Measurements from ENCODE around the gene PTGES. TPM values are rescaled to one million over a fixed set of nuclear protein-coding genes. Genes with fewer than 3 reads are reported as not detected.
"Not testable (repeated sequence)": the region's sequence is repeated elsewhere in the genome, so short reads cannot be mapped to it uniquely, and the experiment has no call there.

PTGES gene
- total RNA-seq, 1 donor from 2014 or later = 1.9 TPM

DNA sequence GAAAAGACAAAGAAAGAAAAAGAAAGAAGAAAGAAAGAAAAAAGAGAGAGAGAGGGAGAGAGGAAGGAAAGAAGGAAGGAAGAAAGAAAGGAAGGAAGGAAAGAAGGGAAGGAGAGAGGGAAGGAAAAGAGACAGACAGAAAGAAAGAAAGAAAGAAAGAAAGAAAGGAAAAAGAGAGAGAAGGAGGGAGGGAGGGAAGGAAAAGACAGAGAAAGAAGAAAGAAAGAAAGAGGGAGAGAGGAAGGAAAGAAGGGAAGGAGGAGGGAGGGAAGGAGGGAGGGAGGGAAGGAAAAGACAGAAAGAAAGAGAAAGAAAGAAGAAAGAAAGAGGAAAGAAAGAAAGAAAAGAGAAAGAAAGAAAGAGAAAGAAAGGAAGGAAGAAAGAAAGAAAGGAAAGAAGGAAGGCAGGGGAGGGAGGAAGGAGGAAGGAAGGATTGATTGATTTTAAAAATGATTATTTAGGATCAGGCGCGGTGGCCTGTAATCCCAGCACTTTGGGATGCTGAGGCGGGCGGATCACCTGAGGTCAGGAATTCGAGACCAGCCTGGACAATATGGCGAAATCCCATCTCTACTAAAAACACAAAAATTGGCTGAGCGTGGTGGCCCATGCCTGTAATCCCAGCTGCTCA is 26.8 kb upstream of the PTGES start:
- Histone ChIP-seq H3K4me1 (peaks cover 16% of the 10 kb centered on the region), H3K27me3 (ENCODE audit: low read depth) (peaks cover 3% of the 10 kb centered on the region), H3K36me3 (no peaks in the 10 kb centered on the region), H3K27ac (replicated peaks) (no peak overlapping the region), H3K4me3 (no peak overlapping the region), H3K9me3 (replicated peaks) (no peaks in the 10 kb centered on the region)
- DNase-seq = no peak
- TF ChIP-seq, protein P1, sequence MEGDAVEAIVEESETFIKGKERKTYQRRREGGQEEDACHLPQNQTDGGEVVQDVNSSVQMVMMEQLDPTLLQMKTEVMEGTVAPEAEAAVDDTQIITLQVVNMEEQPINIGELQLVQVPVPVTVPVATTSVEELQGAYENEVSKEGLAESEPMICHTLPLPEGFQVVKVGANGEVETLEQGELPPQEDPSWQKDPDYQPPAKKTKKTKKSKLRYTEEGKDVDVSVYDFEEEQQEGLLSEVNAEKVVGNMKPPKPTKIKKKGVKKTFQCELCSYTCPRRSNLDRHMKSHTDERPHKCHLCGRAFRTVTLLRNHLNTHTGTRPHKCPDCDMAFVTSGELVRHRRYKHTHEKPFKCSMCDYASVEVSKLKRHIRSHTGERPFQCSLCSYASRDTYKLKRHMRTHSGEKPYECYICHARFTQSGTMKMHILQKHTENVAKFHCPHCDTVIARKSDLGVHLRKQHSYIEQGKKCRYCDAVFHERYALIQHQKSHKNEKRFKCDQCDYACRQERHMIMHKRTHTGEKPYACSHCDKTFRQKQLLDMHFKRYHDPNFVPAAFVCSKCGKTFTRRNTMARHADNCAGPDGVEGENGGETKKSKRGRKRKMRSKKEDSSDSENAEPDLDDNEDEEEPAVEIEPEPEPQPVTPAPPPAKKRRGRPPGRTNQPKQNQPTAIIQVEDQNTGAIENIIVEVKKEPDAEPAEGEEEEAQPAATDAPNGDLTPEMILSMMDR (IDR thresholded peaks at IDR 0.05; ENCODE audit: borderline replicate concordance) = no peak
- intact Hi-C loops (cut with micrococcal nuclease) = loop anchor here (5.0 to 10.0 kb wide), 3 partner anchors 42 to 645 kb away; partner anchors contain the start of gene ASB6

DNA sequence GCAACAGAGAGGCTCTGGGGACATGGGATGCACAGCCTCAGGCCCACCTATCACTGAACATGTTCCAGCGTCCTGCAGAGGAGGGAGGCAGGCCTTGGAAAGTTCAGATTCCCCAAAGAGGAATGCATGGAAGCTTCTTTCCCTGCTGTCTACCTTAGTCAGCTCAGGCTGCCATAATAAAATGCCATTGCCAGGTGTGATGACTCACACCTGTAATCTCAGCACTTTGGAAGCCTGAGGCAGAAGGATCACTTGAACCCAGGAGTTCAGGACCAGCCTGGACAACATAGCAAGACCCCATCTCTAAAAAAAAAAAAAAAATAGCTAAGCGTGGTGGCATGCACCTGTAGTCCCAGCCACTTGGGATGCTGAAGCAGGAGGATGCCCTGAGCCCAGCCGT is 25.6 kb upstream of the PTGES start:
- TF ChIP-seq, protein P1 (IDR thresholded peaks at IDR 0.05; ENCODE audit: borderline replicate concordance) = no peak
- Histone ChIP-seq H3K27ac (replicated peaks) (no peak overlapping the region), H3K9me3 (replicated peaks) (no peaks in the 10 kb centered on the region), H3K27me3 (ENCODE audit: low read depth) (peaks cover 5% of the 10 kb centered on the region), H3K4me3 (no peak overlapping the region), H3K36me3 (no peaks in the 10 kb centered on the region), H3K4me1 (peaks cover 16% of the 10 kb centered on the region)
- intact Hi-C loops (cut with micrococcal nuclease) = no loop called here
- DNase-seq = no peak

DNA sequence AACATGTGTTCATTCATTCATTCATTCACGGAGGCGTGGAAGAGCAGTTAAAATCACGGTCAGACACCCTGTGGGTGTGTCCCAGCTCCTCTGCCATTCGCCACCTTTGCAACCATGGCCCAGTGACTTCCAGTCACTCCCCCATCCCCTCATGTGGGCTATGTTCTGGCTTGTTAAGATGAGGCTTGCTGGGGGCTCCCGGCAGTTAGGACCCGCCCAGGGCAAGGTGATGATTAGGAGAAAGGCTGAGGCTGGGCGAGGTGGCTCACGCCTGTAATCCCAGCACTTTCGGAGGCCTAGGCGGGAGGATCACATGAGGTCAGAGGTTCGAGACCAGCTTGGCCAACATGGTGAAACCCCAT is 24.9 kb upstream of the PTGES start:
- intact Hi-C loops (cut with micrococcal nuclease) = no loop called here
- peak overlapping the region; percentile 28 for H3K4me3 ChIP-seq

DNA sequence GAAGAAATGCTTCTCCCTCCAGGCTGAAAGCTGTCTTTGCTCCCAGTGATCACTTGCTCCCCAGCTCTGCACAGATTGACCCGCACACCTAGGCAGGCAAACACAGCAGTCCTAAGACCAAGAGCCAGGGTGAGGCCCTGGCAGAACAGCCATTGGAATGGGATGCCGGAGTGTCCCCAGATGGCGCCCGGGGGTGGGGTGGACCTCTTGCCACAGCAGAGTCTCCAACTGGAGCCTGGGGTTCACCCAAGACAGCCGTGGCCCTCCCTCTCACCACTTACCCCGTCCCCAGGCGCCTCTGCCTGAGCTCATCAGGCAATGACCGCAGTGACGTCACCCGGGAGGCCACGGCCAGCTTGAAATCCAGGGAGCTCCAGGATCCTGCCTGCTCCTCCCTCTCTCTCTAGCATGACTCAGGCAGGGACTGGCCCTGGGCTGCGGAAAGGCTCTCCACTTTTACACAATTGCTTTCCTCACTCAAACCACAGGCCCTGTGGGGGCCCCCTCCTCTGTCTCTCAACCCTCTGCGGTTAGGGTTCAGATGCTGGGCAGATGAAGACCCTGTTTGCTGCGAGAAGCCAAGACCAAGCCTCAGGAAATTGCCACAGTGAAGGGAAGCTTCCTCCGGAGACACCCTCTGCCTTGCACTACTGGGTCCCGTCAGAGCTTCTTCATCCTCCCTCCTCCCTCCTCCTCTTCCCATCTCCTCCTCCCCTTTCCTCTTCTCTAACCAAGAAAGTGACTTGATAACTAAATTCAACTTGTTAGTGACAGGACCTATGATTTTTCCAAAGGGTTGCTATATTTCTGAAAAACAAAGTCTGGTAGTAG is 24.3 kb upstream of the PTGES start:
- TF ChIP-seq, protein P1 (IDR thresholded peaks at IDR 0.05; ENCODE audit: borderline replicate concordance) = no peak
- H3K27ac ChIP-seq (replicated peaks) = peak overlapping the region; percentile 77
- no peaks in the 10 kb centered on the region for H3K36me3 ChIP-seq
- H3K9me3 ChIP-seq (replicated peaks) = no peaks in the 10 kb centered on the region
- H3K4me3 ChIP-seq = peak overlapping the region; percentile 28
- H3K4me1 ChIP-seq = peaks cover 16% of the 10 kb centered on the region
- H3K27me3 ChIP-seq (ENCODE audit: low read depth) = peaks cover 5% of the 10 kb centered on the region
- peak; percentile 94 for DNase-seq
- intact Hi-C loops (cut with micrococcal nuclease) = no loop called here

More for the DNA sequence above, 24.9 kb upstream of the PTGES start:
- DNase-seq = no peak
- no peaks in the 10 kb centered on the region for H3K36me3 ChIP-seq
- peaks cover 5% of the 10 kb centered on the region for H3K27me3 ChIP-seq (ENCODE audit: low read depth)
- peak overlapping the region; percentile 77 for H3K27ac ChIP-seq (replicated peaks)
- H3K4me1 ChIP-seq = peaks cover 16% of the 10 kb centered on the region
- no peaks in the 10 kb centered on the region for H3K9me3 ChIP-seq (replicated peaks)
- TF ChIP-seq, protein P1 (IDR thresholded peaks at IDR 0.05; ENCODE audit: borderline replicate concordance) = no peak

DNA sequence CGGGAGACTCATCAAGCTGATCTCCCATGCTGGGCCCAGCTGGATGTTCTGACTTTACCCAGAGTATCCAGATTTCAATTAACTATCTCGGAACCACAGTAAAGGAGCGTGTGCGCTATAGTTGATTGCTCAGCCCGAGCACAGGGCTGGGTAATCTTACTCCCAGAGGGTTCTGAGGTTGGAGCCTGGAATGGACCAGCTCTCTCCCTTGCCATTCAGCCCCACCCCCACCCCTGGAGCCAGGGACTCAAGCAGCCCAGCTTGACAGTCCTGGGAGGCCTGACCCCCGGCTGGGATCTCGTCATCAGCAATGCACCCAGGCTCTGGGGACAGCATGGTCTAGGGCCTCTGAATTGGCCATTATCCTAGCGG is 23.7 kb upstream of the PTGES start:
- peak overlapping the region; percentile 77 for H3K27ac ChIP-seq (replicated peaks)
- TF ChIP-seq, protein P1 (IDR thresholded peaks at IDR 0.05; ENCODE audit: borderline replicate concordance) = no peak
- H3K36me3 ChIP-seq = no peaks in the 10 kb centered on the region
- peak; percentile 26 for DNase-seq
- intact Hi-C loops (cut with micrococcal nuclease) = no loop called here
- no peaks in the 10 kb centered on the region for H3K9me3 ChIP-seq (replicated peaks)
- peaks cover 5% of the 10 kb centered on the region for H3K27me3 ChIP-seq (ENCODE audit: low read depth)
- H3K4me1 ChIP-seq = peaks cover 16% of the 10 kb centered on the region
- H3K4me3 ChIP-seq = peak overlapping the region; percentile 28

DNA sequence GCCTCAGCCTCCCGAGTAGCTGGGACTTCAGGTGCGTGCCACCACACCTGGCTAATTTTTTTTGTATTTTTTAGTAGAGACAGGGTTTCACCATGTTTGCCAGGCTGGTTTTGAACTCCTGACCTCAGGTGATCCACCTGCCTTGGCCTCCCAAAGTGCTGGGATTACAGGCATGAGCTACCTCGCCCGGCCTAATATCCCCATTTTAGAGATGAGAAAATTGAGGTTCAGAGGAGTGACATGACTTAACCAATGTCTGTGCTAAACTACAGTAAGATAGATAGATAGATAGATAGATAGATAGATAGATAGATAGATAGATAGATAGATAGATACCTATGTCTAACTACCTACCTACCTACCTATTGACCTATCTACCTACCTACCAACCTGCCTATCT is 23.3 kb upstream of the PTGES start:
- DNase-seq; H3K36me3 ChIP-seq; H3K27me3 ChIP-seq (ENCODE audit: low read depth); intact Hi-C loops (cut with micrococcal nuclease); H3K4me3 ChIP-seq; H3K9me3 ChIP-seq (replicated peaks): not testable (repeated sequence)
- Histone ChIP-seq H3K27ac (replicated peaks) (peak overlapping the region; percentile 77), H3K4me1 (peaks cover 16% of the 10 kb centered on the region)

Data from left ventricle myocardium inferior (tissue), 1 donor.